K562 (cell line): Measurements from ENCODE around the gene LMTK2. TPM values are rescaled to one million over a fixed set of nuclear protein-coding genes. Genes with fewer than 3 reads are reported as not detected.
A peak's percentile ranks its signal among the peaks of the same experiment; 100 is the strongest.

Source experiments
- ATF1 ChIP-seq, 2 experiments: fragments of 450-650 bp in 1 of 2; IDR thresholded peaks; 2 replicates each; pipeline ENCODE4 v1.6.1; 2016; ENCODE audit warnings: missing compliant biosample characterization in 1 of 2, missing genetic modification characterization in 1 of 2
- CBX1 ChIP-seq: sonication (generic); IDR thresholded peaks from 2 replicates; pipeline ENCODE4 v1.6.1; 2016; ENCODE audit warnings: antibody characterized with exemption, low read depth, mild to moderate bottlenecking
- E2F8 ChIP-seq: fragments of 450-650 bp; IDR thresholded peaks from 2 replicates; pipeline ENCODE4 v1.7.1; 2018; ENCODE audit warnings: mild to moderate bottlenecking, low read depth; ENCODE audit not compliant: partially characterized antibody
- MGA ChIP-seq: fragments of 450-650 bp; IDR thresholded peaks from 2 replicates; pipeline ENCODE4 v1.6.1; 2016; ENCODE audit warnings: mild to moderate bottlenecking, moderate library complexity
- MNT ChIP-seq, 2 experiments: fragments of 450-650 bp; conservative IDR thresholded peaks; 2 replicates each; pipeline ENCODE4 v1.6.1; 2017; ENCODE audit warnings: mild to moderate bottlenecking in 2 of 2, moderate library complexity in 2 of 2
- NR1H2 ChIP-seq: sonication (generic); formaldehyde crosslinking; IDR thresholded peaks from 2 replicates; pipeline ENCODE4 v1.4.0; 2020; ENCODE audit warnings: mild to moderate bottlenecking, missing genetic modification reagents
- PHF20 ChIP-seq: fragments of 450-650 bp; IDR thresholded peaks from 2 replicates; pipeline ENCODE4 v1.6.1; 2018; ENCODE audit not compliant: partially characterized antibody
- PHF8 ChIP-seq: fragments of 200-600 bp; sonication (generic); IDR thresholded peaks from 2 replicates; pipeline ENCODE4 v1.6.1; 2012; ENCODE audit warnings: mixed run types, mild to moderate bottlenecking, inconsistent platforms, low read length, moderate library complexity, borderline replicate concordance
- SMARCB1 ChIP-seq: IDR thresholded peaks from 2 replicates; pipeline ENCODE4 v1.6.1; 2011; ENCODE audit warnings: improper control_type of control experiment, low read depth; ENCODE audit not compliant: insufficient read length
- SP1 ChIP-seq: sonication (generic); formaldehyde crosslinking; IDR thresholded peaks from 2 replicates; pipeline ENCODE4 v1.8.1; 2022; ENCODE audit warnings: mild to moderate bottlenecking, missing genetic modification reagents
- ZFX ChIP-seq: sonication (generic); formaldehyde crosslinking; IDR thresholded peaks from 2 replicates; pipeline ENCODE4 v1.8.0; 2022; ENCODE audit warnings: mild to moderate bottlenecking, missing genetic modification reagents, moderate library complexity
- polyA plus RNA-seq, 8 experiments: library from polyadenylated mRNA; depleted of rRNA in 4 of 8; stranded (reverse) in 5 of 8; unstranded in 3 of 8; fragments of >200 nt; fragmentation: Nextera tagmentation in 2 of 8; fragmentation: Illumina TruSeq in 1 of 8; extraction: Ambion mirVana in 2 of 8; extraction: Trizol in 1 of 8; gene quantifications; 2 replicates each; pipeline versions ENCODE4 v1.2.1 to v1.2.3, GENCODE V29; 2011 to 2014; ENCODE audit warnings: inconsistent platforms in 1 of 8, missing spikeins in 1 of 8
- total RNA-seq, 7 experiments: library from RNA; depleted of rRNA in 6 of 7; stranded (reverse); fragments of >200 nt in 6 of 7; fragmentation: Illumina TruSeq in 2 of 7; extraction: Trizol in 2 of 7; gene quantifications; 2 replicates each; pipeline versions ENCODE4 v1.2.1 to v1.2.3, GENCODE V29; 2011 to 2021; ENCODE audit warnings: low replicate concordance in 1 of 7

LMTK2 gene
- total and polyA plus RNA-seq, 9 of the 15 experiments (the other 6 are each of a cell fraction or from before 2014, with no cell fraction given), result 0.78 to 16.4 (median 6.3) TPM

- peak; percentile 12 for TF ChIP-seq E2F8
- peak; percentile 72; the same call in 1 of the 2 replicates for TF ChIP-seq PHF8
- TF ChIP-seq PHF20, result peak; percentile 78
- TF ChIP-seq NR1H2 (CRISPR knock-in tag), result no peak
- peak; percentile 55 for TF ChIP-seq ZFX (CRISPR knock-in tag)
- TF ChIP-seq SP1 (CRISPR knock-in tag), result peak; percentile 22; the same call in 1 of the 2 replicates
- no peak for TF ChIP-seq SMARCB1
- TF ChIP-seq ATF1 (CRISPR knock-in tag; IDR thresholded peaks at IDR 0.05), result no peak
- TF ChIP-seq ATF1 (tag; IDR thresholded peaks at IDR 0.05), result peak; percentile 73
- 0 out of 2 replicates have a peak, but pooled peaks have one; percentile 8 for TF ChIP-seq CBX1
- peak; percentile 58; the same call in 1 of the 2 replicates for TF ChIP-seq MGA
- 0 out of 4 replicates have a peak, but pooled peaks of 1 of the 2 experiments have one; percentile 20 for TF ChIP-seq MNT (conservative IDR thresholded peaks at IDR 0.05)
Measured at GRCh38 chr7:98252425-98253054, 145.9 kb downstream of the LMTK2 start (continued).
